Right atrium auricular region (tissue), 2 donors: ENCODE measurements around the gene GSTM2. TPM values are rescaled to one million over a fixed set of nuclear protein-coding genes. Genes with fewer than 3 reads are reported as not detected.

Experiments used
- DNase-seq: peaks from one replicate; pipeline ENCODE4 v3.0.0-alpha.2; 2019; ENCODE audit warnings: low spot score
- H3K27ac ChIP-seq, 2 donors: fragments of 200-600 bp; sonication (generic); 1 replicate in 1 of 2; 2 replicates in 1 of 2; pipeline ENCODE4 v1.5.1; 2016 to 2019
- H3K27me3 ChIP-seq, 2 donors: fragments of 200-600 bp; sonication (generic); one replicate each; pipeline versions ENCODE4 v1.5.1 to v1.6.0; 2017 to 2019
- H3K36me3 ChIP-seq: fragments of 200-600 bp; sonication (generic); one replicate; pipeline ENCODE4 v1.5.1; 2016
- H3K4me1 ChIP-seq, 2 donors: fragments of 200-600 bp; sonication (generic); one replicate each; pipeline versions ENCODE4 v1.5.1 to v1.6.0; 2017 to 2019
- H3K4me3 ChIP-seq, 2 donors: fragments of 200-600 bp; sonication (generic); 1 replicate in 1 of 2; 2 replicates in 1 of 2; pipeline ENCODE4 v1.5.1; 2017 to 2019; ENCODE audit warnings: mild to moderate bottlenecking in 1 of 2, moderate library complexity in 1 of 2
- H3K9me3 ChIP-seq, 2 donors: fragments of 200-600 bp; sonication (generic); one replicate each; pipeline ENCODE4 v1.5.1; 2019
- total RNA-seq, 2 donors: library from RNA; depleted of rRNA; stranded (reverse); fragments of >200 nt; gene quantifications; one replicate each; pipeline ENCODE4 v1.1.0, GENCODE V29; 2016
- TF ChIP-seq, protein P1 (sequence below), 2 donors: fragments of 200-600 bp; sonication (generic); IDR thresholded peaks; one replicate each; pipeline ENCODE4 v1.5.1; 2019; ENCODE audit warnings: antibody characterized with exemption in 2 of 2

The GSTM2 gene
- total RNA-seq, 2 donors from 2014 or later: 31.7 to 53.8 TPM

DNA sequence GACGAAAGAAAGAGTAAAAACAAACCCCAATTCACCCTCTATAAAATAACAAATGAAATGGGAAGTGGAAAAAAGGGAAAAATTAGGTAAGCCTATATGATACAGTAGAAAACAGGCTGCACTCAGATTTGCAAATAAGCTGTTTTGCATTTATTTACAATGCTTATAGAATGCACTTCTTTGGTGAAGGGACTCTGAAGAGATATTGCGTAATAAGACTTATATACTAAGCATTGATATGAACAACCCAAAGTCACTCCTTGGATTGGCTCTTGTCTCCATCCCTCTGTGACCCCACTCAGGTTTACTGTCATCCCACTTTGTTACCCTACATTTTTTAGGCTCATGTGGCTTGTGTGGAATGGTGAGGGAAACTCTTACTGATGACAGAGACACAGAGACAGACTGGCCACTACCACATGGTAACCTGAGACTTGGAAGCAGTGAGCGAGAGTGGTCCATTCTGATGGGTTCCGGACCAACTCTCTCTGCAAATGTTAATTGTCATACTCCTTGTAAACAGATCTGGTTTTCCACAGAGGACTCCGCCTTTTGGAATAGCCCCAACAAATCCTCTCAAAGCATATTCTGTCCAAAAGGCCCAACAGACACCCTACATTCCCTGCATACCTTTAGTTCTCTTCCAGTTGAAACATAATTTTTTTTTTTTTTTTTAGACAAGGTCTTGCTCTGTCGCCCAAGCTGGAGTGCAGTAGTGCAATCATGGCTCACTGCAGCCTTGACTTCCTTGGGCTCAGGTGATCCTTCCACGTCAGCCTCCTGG, 55.2 kb downstream of the GSTM2 start:
- H3K36me3 ChIP-seq: no peaks in the 10 kb centered on the region
- H3K4me3 ChIP-seq: no peak overlapping the region
- no peaks in the 10 kb centered on the region for H3K27me3 ChIP-seq
- H3K4me1 ChIP-seq: no peaks in the 10 kb centered on the region
- TF ChIP-seq, protein P1, sequence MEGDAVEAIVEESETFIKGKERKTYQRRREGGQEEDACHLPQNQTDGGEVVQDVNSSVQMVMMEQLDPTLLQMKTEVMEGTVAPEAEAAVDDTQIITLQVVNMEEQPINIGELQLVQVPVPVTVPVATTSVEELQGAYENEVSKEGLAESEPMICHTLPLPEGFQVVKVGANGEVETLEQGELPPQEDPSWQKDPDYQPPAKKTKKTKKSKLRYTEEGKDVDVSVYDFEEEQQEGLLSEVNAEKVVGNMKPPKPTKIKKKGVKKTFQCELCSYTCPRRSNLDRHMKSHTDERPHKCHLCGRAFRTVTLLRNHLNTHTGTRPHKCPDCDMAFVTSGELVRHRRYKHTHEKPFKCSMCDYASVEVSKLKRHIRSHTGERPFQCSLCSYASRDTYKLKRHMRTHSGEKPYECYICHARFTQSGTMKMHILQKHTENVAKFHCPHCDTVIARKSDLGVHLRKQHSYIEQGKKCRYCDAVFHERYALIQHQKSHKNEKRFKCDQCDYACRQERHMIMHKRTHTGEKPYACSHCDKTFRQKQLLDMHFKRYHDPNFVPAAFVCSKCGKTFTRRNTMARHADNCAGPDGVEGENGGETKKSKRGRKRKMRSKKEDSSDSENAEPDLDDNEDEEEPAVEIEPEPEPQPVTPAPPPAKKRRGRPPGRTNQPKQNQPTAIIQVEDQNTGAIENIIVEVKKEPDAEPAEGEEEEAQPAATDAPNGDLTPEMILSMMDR (IDR thresholded peaks at IDR 0.05): no peak
- DNase-seq: no peak
- no peak overlapping the region for H3K27ac ChIP-seq
- no peaks in the 10 kb centered on the region for H3K9me3 ChIP-seq

Other genes starting within 250 kb of the GSTM2 start
- gene PSMA5, start 241.6 kb upstream of the GSTM2 start, total RNA-seq: 10 to 100 TPM; 19.8 to 27.6 TPM
- gene SYPL2, start 201.5 kb upstream of the GSTM2 start, total RNA-seq: 1 to 10 TPM; 4.7 to 9.6 TPM
- 1 to 10 TPM; 2.4 to 3.5 TPM for gene ATXN7L2, start 184.2 kb upstream of the GSTM2 start, total RNA-seq
- 1 to 10 TPM; 2.6 to 6.9 TPM for gene CYB561D1, start 174.0 kb upstream of the GSTM2 start, total RNA-seq
- 10 to 100 TPM; 11.0 to 15.1 TPM for gene AMIGO1, start 158.3 kb upstream of the GSTM2 start, total RNA-seq
- gene GPR61, start 128.2 kb upstream of the GSTM2 start, total RNA-seq: under 1 TPM; 0.11 to 0.16 TPM
- gene GNAI3, start 119.4 kb upstream of the GSTM2 start, total RNA-seq: 1 to 10 TPM; 2.6 to 2.8 TPM
- under 1 TPM in 1 of 2 donors, not detected in 1; 0.59 TPM for gene GNAT2, start 48.4 kb upstream of the GSTM2 start, total RNA-seq
- gene AMPD2, start 48.2 kb upstream of the GSTM2 start, total RNA-seq: 10 to 100 TPM; 16.1 to 17.9 TPM
- gene GSTM4, start 12.0 kb upstream of the GSTM2 start, total RNA-seq: 10 to 100 TPM; 24.6 to 52.6 TPM
- 10 to 100 TPM in 1 of 2 donors, not detected in 1; 21.6 TPM for gene GSTM1, start 19.8 kb downstream of the GSTM2 start, total RNA-seq
- 1 to 10 TPM; 2.8 to 3.6 TPM for gene GSTM5, start 44.2 kb downstream of the GSTM2 start, total RNA-seq
- gene GSTM3, start 73.0 kb downstream of the GSTM2 start, total RNA-seq: 100 to 1,000 TPM; 121 to 197 TPM
- under 1 TPM in 1 of 2 donors, not detected in 1; 0.19 TPM for gene EPS8L3, start 95.9 kb downstream of the GSTM2 start, total RNA-seq
- 10 to 100 TPM; 31.4 to 48.4 TPM for gene CSF1, start 242.8 kb downstream of the GSTM2 start, total RNA-seq